HepG2 (cell line): ENCODE measurements around the gene AFF2. TPM values are rescaled to one million over a fixed set of nuclear protein-coding genes. Genes with fewer than 3 reads are reported as not detected.
A peak's percentile ranks its signal among the peaks of the same experiment; 100 is the strongest.

Experiments used
- ATAC-seq: fragments of 200-7000 bp; cut with Tn5 transposase; 3 replicates; pipeline ENCODE4 v1.9.1; 2020; ENCODE audit warnings: mild to moderate bottlenecking, moderate library complexity
- BruUV-seq: library from RNA; stranded (reverse); fragments of 400-500 nt; replicated peaks from 2 replicates; lab custom pipeline; 2021; lab: Mats Ljungman, UMichigan
- CTCF ChIA-PET: fragments of 300-600 bp; formaldehyde crosslinking; extraction: SDS; loops from one replicate; lab custom pipeline; 2021; ENCODE audit warnings: low total read pairs, inconsistent platforms, low intra/inter-chr PET ratio; lab: Yijun Ruan, JAX
- POLR2A ChIA-PET: fragments of 350-600 bp; sonication (Branson Sonifier 250); formaldehyde crosslinking; loops from one replicate; lab custom pipeline; 2020; ENCODE audit warnings: antibody characterized with exemption, inconsistent platforms; lab: Yijun Ruan, JAX
- DNase-seq: peaks from one replicate; pipeline ENCODE4 v3.0.0-alpha.2; 2015; ENCODE audit warnings: low spot score
- FAIRE-seq: peaks from 3 replicates; lab custom pipeline; 2011; peaks lifted over from hg19 to GRCh38; lab: Jason Lieb, UNC
- H2AFZ ChIP-seq: one replicate; pipeline ENCODE4 v1.6.1; 2011; ENCODE audit warnings: low read length, inconsistent platforms
- H3K27ac ChIP-seq: fragments of 300-600 bp; 3 replicates; pipeline ENCODE4 v1.8.0; 2011; ENCODE audit warnings: mixed run types, mild to moderate bottlenecking, mixed read lengths, low read length, inconsistent platforms; ENCODE audit not compliant: insufficient read depth; ENCODE audit errors: extremely low read length
- H3K27me3 ChIP-seq, 2 experiments: fragments of 200-600 bp in 1 of 2; 2 replicates in 1 of 2; 3 replicates in 1 of 2; pipeline versions ENCODE4 v1.6.0 to v1.8.0; 2011; ENCODE audit warnings: low read length in 2 of 2, mild to moderate bottlenecking in 2 of 2, moderate library complexity in 2 of 2, inconsistent platforms in 1 of 2; ENCODE audit not compliant: insufficient read depth in 2 of 2, control insufficient read depth in 1 of 2
- H3K36me3 ChIP-seq, 2 experiments: fragments of 200-600 bp in 1 of 2; replicated peaks in 1 of 2; 2 replicates in 1 of 2; 3 replicates in 1 of 2; pipeline versions ENCODE4 v1.5.1 to v1.8.0; 2011; ENCODE audit warnings: low read length in 2 of 2, inconsistent platforms in 1 of 2; ENCODE audit not compliant: insufficient read depth in 2 of 2, control insufficient read depth in 1 of 2
- H3K4me1 ChIP-seq: 2 replicates; pipeline ENCODE4 v1.5.1; 2012; ENCODE audit warnings: low read length, inconsistent platforms; ENCODE audit not compliant: insufficient read depth
- H3K4me2 ChIP-seq: 2 replicates; pipeline ENCODE4 v1.6.0; 2011; ENCODE audit warnings: low read depth, low read length, inconsistent platforms
- H3K4me3 ChIP-seq, 3 experiments: fragments of 200-600 bp in 1 of 3; sonication (generic), shearing (Covaris generic) in 1 of 3; replicated peaks in 1 of 3; 2 replicates each; pipeline ENCODE4 v1.5.1; 2011 to 2016; ENCODE audit warnings: low read length in 3 of 3, inconsistent platforms in 2 of 3, low read depth in 2 of 3, mild to moderate bottlenecking in 2 of 3, control low read depth in 1 of 3, mixed read lengths in 1 of 3; ENCODE audit not compliant: insufficient read depth in 1 of 3
- H3K79me2 ChIP-seq: one replicate; pipeline ENCODE4 v1.6.1; 2011; ENCODE audit warnings: low read length, inconsistent platforms; ENCODE audit not compliant: insufficient read depth
- H3K9ac ChIP-seq: 2 replicates; pipeline ENCODE4 v1.6.0; 2011; ENCODE audit warnings: mild to moderate bottlenecking, low read depth, low read length, inconsistent platforms; ENCODE audit not compliant: insufficient read depth
- H3K9me3 ChIP-seq: 2 replicates; pipeline ENCODE4 v1.5.1; 2012; ENCODE audit warnings: mild to moderate bottlenecking, low read length
- H4K20me1 ChIP-seq: 2 replicates; pipeline ENCODE4 v1.6.0; 2011; ENCODE audit warnings: inconsistent platforms, mild to moderate bottlenecking, low read length, moderate library complexity; ENCODE audit not compliant: insufficient read depth
- CBX1 ChIP-seq: IDR thresholded peaks from one replicate; pipeline ENCODE4 v1.6.1; 2016; ENCODE audit warnings: antibody characterized with exemption, low read depth
- CREB1 ChIP-seq, 2 experiments: fragments of 450-650 bp in 1 of 2; IDR thresholded peaks; 2 replicates each; pipeline ENCODE4 v1.6.1; 2016 to 2017; ENCODE audit warnings: control low read depth in 1 of 2, mild to moderate bottlenecking in 1 of 2, missing compliant biosample characterization in 1 of 2, missing genetic modification characterization in 1 of 2
- EZH2 ChIP-seq: conservative IDR thresholded peaks from 2 replicates; pipeline ENCODE4 v1.6.1; 2012; ENCODE audit warnings: mild to moderate bottlenecking, low read depth, low read length, moderate library complexity
- IRF2 ChIP-seq: IDR thresholded peaks from 2 replicates; pipeline ENCODE4 v1.6.1; 2018; ENCODE audit warnings: missing genetic modification reagents, missing compliant biosample characterization
- KAT2B ChIP-seq: fragments of 150-350 bp; IDR thresholded peaks from 2 replicates; pipeline ENCODE4 v1.6.1; 2014; ENCODE audit warnings: low read depth, low read length, borderline replicate concordance
- NFE2L1 ChIP-seq: sonication (generic); formaldehyde crosslinking; IDR thresholded peaks from 2 replicates; pipeline ENCODE4 v1.4.0; 2020; ENCODE audit warnings: missing genetic modification reagents, mild to moderate bottlenecking, borderline replicate concordance
- NKX3-1 ChIP-seq: sonication (generic); formaldehyde crosslinking; IDR thresholded peaks from 2 replicates; pipeline ENCODE4 v1.5.0; 2020; ENCODE audit warnings: missing genetic modification reagents
- STAT5B ChIP-seq: sonication (generic); formaldehyde crosslinking; IDR thresholded peaks from 2 replicates; pipeline ENCODE4 v1.4.0; 2020; ENCODE audit warnings: missing genetic modification reagents
- TBX2 ChIP-seq: sonication (generic); formaldehyde crosslinking; IDR thresholded peaks from 2 replicates; pipeline ENCODE4 v1.5.0; 2020; ENCODE audit warnings: missing genetic modification reagents, mild to moderate bottlenecking, borderline replicate concordance
- TEAD3 ChIP-seq: optimal IDR thresholded peaks from 2 replicates; pipeline ENCODE3; 2016; ENCODE audit warnings: borderline replicate concordance
- ZFP36L1 ChIP-seq: sonication (generic); formaldehyde crosslinking; IDR thresholded peaks from 2 replicates; pipeline ENCODE4 v1.8.0; 2022; ENCODE audit warnings: mild to moderate bottlenecking, missing genetic modification reagents, moderate library complexity
- ZHX1 ChIP-seq: sonication (generic); formaldehyde crosslinking; IDR thresholded peaks from 2 replicates; pipeline ENCODE4 v1.8.1; 2022; ENCODE audit warnings: low read depth, mild to moderate bottlenecking, missing genetic modification reagents
- ZKSCAN5 ChIP-seq: sonication (generic); formaldehyde crosslinking; IDR thresholded peaks from 2 replicates; pipeline ENCODE4 v1.5.1; 2020; ENCODE audit warnings: mild to moderate bottlenecking, missing genetic modification reagents
- ZNF136 ChIP-seq: sonication (generic); formaldehyde crosslinking; IDR thresholded peaks from 2 replicates; pipeline ENCODE4 v1.8.1; 2022; ENCODE audit warnings: low read depth, mild to moderate bottlenecking, moderate library complexity, missing genetic modification reagents
- ZNF3 ChIP-seq: IDR thresholded peaks from 2 replicates; pipeline ENCODE4 v1.7.0; 2017; ENCODE audit warnings: inconsistent platforms
- ZNF468 ChIP-seq: sonication (generic); formaldehyde crosslinking; IDR thresholded peaks from 2 replicates; pipeline ENCODE4 v1.8.0; 2022; ENCODE audit warnings: mild to moderate bottlenecking, moderate library complexity, missing genetic modification reagents
- WGBS: methylation state at CpG from one replicate; pipeline ENCODE4 v1.1.6; 2017; ENCODE audit warnings: low lambda C conversion rate; 5-methylcytosine and 5-hydroxymethylcytosine counted together
- in situ Hi-C: cut with HindIII; loops from 2 replicates; pipeline ENCODE4 v1.10.0; 2017; ENCODE audit warnings: low pct_unique_long_range_greater_than_20kb; ENCODE audit not compliant: extremely low pct_ligation_motif_present
- intact Hi-C: fragments of 100-400 bp; cut with micrococcal nuclease; formaldehyde crosslinking; loops from one replicate; pipeline ENCODE4 v1.10.0; 2022; ENCODE audit not compliant: unreplicated experiment
- polyA plus RNA-seq, 8 experiments: library from polyadenylated mRNA; depleted of rRNA in 3 of 8; stranded (reverse) in 7 of 8; unstranded in 1 of 8; fragments of >200 nt; fragmentation: Illumina TruSeq in 4 of 8; extraction: Trizol in 4 of 8; gene quantifications; 2 replicates each; pipeline versions ENCODE4 v1.2.1 to v1.2.3, GENCODE V29; 2011 to 2016; ENCODE audit warnings: low read depth in 4 of 8, missing spikeins in 1 of 8, mixed read lengths in 1 of 8; ENCODE audit not compliant: insufficient read depth in 1 of 8
- total RNA-seq, 5 experiments: library from RNA; depleted of rRNA; stranded (reverse); fragments of >200 nt; fragmentation: Illumina TruSeq; extraction: Trizol; gene quantifications; 2 replicates each; pipeline ENCODE4 v1.2.3, GENCODE V29; 2016; ENCODE audit warnings: low read depth in 1 of 5

The AFF2 gene
- total and polyA plus RNA-seq, 2 of the 13 experiments (the other 11 are each of a cell fraction or from before 2014, with no cell fraction given), result not detected

- Histone ChIP-seq H3K27me3 (peaks cover 0 to 15% of the 10 kb centered on the region in 2 experiments; a peak in 1 of 5 replicates), H3K27ac (no peak overlapping the region), H2AFZ (no peak overlapping the region), H3K4me3 (peak overlapping the region in 1 of 3 experiments; percentile 43; a peak in 1 of 6 replicates), H3K9ac (no peak overlapping the region), H3K36me3 (no peaks in the 10 kb centered on the region), H3K79me2 (no peaks in the 10 kb centered on the region), H3K4me2 (peak overlapping the region; percentile 46), H3K4me1 (no peaks in the 10 kb centered on the region), H3K9me3 (no peaks in the 10 kb centered on the region), H4K20me1 (no peaks in the 10 kb centered on the region)
- BruUV-seq, result no TSS peak
- intact Hi-C loops (no loop called here), in situ Hi-C loops (no loop called here)
- POLR2A ChIA-PET, result no interaction called here
- DNase-seq, result no peak
- CTCF ChIA-PET, result no interaction called here
- peak; percentile 28 for ATAC-seq
- WGBS, result 97% methylated on average over 5 of the region's 43 CpGs
- FAIRE-seq, result no peak
- no peak for TF ChIP-seq ZNF468 (CRISPR knock-in tag)
- TF ChIP-seq EZH2, result peak; percentile 83; the same call in 1 of the 2 replicates
These were observed 1.1 kb downstream of the AFF2 start for GRCh38 chrX:148501386-148502066.

GRCh38 chrX:148504506-148504905, 4.1 kb downstream of the AFF2 start:
- DNase-seq (peak; percentile 2), FAIRE-seq (no peak), ATAC-seq (peak; percentile 65)
- no peak overlapping the region; the same call in 1 of the 2 replicates for H3K4me2 ChIP-seq
- H3K27me3 ChIP-seq, result peaks cover 0 to 15% of the 10 kb centered on the region in 2 experiments; a peak in 1 of 5 replicates
- POLR2A ChIA-PET, result no interaction called here
- H3K36me3 ChIP-seq, result no peaks in the 10 kb centered on the region
- no peaks in the 10 kb centered on the region for H3K79me2 ChIP-seq
- H4K20me1 ChIP-seq, result no peaks in the 10 kb centered on the region
- H3K9me3 ChIP-seq, result no peaks in the 10 kb centered on the region
- CTCF ChIA-PET, result no interaction called here
- H3K4me1 ChIP-seq, result no peaks in the 10 kb centered on the region
- H3K27ac ChIP-seq, result no peak overlapping the region
- no peak overlapping the region for H3K9ac ChIP-seq
- H2AFZ ChIP-seq, result no peak overlapping the region
- no peak overlapping the region for H3K4me3 ChIP-seq
- BruUV-seq, result no TSS peak
- in situ Hi-C loops (no loop called here), intact Hi-C loops (no loop called here)
- WGBS, result 80% methylated on average over 1 of the region's 15 CpGs
- TF ChIP-seq ZFP36L1 (CRISPR knock-in tag) (no peak), ZNF3 (CRISPR knock-in tag) (no peak), TBX2 (CRISPR knock-in tag) (no peak), KAT2B (no peak), ZHX1 (CRISPR knock-in tag) (no peak), IRF2 (CRISPR knock-in tag) (no peak), CREB1 (IDR thresholded peaks at IDR 0.05) (no peak), CREB1 (CRISPR knock-in tag; IDR thresholded peaks at IDR 0.05) (no peak), STAT5B (CRISPR knock-in tag) (no peak), ZKSCAN5 (no peak), NKX3-1 (no peak), NFE2L1 (CRISPR knock-in tag) (no peak), ZNF136 (no peak), TEAD3 (CRISPR knock-in tag) (no peak), CBX1 (no peak)
